SU-DHL-6 (cell line): ENCODE results near the gene INPP4B.

Source experiments
- CTCF ChIP-seq: fragments of 200-600 bp; sonication (generic); IDR thresholded peaks from one replicate; pipeline ENCODE4 v1.5.1; 2017; ENCODE audit warnings: antibody characterized with exemption, mild to moderate bottlenecking, low read length, moderate library complexity; ENCODE audit not compliant: insufficient read depth, poor library complexity, severe bottlenecking
- EZH2phosphoT487 ChIP-seq: fragments of 200-600 bp; sonication (generic), shearing (Covaris generic); conservative IDR thresholded peaks from 2 replicates; pipeline ENCODE4 v1.6.1; 2018; ENCODE audit warnings: mild to moderate bottlenecking, antibody characterized with exemption, low read length, moderate library complexity, mixed read lengths

DNA sequence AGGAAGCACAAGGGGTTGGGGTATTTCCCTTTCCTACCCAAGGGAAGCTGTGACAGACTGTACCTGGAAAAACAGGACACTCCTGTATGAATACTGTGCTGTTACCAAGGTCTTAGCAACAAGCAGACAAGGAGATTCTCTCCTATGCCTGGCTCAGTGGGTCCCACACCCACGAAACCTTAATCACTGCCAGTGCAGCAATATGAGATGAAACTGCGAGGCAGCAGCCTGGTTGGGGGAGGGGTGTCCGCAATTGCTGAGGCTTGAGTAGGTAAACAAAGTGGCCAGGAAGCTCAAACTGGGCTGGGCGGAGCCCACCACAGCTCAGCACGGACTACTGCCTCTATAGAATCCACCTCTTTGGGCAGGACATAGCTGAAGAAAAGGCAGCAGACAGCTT lies 197.7 kb downstream of the INPP4B start:
- TF ChIP-seq CTCF (no peak), EZH2phosphoT487 (no peak)
